ENCODE results near the gene HOXD8.

The HOXD8 gene

DNA sequence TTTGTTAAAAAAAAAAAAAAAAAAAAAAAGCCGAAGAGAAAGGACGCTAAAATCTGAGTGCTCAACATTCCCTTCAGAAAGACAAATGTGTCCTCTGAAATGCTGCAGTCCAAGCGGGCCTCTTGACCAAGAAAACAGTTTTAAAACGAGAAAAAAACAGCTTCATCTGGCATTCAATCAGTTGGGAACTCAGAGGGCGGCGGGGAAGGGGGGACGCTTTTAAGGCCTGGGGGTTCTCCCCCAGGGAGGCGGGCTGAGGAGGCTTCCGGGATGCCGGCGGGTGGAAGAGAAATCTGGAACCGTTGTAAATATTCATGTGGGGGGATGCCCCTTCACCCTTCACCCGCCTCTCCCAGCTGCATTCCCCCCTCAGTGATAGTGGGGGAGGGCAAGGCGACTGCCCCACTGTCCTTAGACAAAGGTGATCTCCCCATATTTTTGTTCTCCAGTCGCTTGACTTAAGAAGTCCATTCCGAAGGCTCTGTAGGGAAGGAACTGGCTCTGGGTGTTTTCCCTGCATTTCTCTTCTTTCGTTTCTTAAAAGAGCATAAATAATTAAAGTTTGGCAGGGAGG, 25.7 kb upstream of the HOXD8 start:
- no peak for DNase-seq

DNA sequence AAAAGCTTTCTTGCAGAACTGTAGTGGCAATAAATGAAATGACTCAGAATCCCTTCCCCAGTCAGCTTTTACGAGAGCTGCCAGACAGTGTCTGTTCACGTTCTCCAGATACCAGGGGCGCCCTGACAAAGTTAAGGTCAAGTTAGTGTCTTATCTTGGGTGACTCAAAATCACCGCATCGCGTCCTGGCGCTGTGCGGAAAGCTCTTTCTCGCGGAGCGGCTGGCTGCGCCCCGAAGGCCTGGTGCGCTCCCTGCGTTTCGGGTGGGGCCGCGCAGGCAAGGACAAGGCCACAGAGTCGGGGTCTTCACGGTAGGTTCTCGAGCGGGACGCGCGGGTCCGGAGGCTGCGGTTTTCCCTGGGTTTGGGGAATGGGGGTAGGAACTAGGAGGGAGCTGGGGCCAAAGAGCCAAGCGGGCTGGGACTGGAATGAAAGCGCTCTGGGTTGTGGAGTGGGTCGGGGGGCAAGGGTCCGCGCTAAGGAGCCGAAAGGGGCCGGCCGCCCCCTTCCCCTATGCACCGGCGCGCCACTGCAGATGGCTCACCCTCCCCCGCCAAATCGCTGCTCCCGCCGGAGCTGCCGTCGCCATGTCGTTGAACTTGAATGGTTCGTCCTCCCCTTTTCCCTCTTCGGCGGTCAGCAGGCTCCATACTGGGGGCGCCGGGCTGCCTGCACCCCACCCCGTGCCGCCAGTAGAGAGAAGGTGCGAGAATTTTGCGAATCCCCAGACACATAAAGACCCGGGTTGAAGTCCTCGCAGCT, 25.0 kb upstream of the HOXD8 start:
- DNase-seq = no peak

DNA sequence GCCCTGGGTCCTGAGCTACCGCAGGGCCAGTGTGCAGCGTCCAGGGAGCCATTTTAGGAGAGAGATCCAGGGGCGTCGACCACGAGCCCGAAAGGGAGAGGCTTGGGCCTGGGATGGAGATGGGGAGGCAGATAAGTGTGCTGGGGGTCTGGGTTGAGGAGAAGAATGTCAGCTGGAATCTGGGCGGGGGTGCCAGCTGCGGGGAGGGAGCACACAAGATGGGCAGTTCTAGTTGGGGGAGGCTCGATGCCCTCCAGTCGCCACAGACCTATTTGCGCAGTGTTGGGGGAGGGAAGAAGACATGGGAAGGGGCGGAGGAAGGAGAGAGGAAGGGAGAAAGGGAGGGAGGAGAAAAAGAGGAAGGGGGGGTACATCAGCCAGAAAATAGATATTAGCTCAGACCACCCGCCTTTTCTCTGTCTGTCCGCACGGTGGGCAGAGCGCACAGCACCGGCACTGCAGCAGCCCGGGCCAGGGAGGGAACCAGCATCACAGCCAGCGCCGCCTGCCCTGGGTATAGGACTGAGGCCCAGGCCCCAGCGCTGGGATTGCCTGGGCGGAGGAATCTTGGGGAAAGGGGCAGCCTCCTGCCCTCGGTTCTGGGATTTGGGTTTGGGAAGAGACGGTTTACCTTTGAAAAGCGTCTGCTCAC, 24.3 kb upstream of the HOXD8 start:
- DNase-seq = no peak

DNA sequence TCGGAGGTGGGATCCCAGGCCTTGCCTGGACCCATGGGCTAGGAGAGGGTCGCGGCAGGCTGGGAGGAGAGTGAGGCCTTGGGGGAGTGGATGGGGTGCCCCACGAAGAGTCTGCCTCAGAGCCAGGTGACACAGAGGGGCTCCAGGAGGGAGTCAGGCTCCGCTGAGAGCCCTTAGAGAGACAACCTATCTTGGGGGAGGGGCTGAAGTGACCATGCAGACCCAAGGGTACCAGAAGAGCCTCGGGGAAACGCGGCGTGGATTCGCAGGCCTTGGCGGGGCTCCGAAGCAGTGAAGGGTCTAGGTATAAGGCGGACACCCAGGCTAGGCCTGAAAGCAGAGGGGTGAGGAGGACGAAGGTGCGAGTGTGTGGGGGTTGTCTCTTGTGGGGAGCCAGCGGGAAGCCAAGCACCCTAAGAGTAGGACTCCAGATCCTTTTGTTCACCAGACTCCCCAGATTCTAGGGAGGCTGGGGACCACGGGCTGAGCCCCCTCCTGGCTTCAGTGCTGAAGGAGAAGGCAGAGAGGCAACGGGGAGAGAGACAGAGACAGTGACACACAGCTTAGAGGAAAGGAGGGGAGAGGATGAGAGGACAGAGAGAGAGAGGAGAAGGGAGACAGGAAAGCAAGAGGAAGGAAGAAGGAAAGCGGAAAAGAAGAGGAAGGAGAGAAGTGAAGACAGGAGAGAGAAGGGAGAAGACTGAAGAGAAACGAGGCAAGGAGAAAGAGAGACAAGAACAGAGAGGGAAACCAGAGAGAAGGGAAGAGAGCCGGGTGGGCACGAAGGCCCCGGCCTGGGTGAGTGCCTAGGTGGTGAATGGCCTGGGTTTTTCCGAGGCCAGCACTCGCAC, 23.6 kb upstream of the HOXD8 start:
- no peak for DNase-seq

DNA sequence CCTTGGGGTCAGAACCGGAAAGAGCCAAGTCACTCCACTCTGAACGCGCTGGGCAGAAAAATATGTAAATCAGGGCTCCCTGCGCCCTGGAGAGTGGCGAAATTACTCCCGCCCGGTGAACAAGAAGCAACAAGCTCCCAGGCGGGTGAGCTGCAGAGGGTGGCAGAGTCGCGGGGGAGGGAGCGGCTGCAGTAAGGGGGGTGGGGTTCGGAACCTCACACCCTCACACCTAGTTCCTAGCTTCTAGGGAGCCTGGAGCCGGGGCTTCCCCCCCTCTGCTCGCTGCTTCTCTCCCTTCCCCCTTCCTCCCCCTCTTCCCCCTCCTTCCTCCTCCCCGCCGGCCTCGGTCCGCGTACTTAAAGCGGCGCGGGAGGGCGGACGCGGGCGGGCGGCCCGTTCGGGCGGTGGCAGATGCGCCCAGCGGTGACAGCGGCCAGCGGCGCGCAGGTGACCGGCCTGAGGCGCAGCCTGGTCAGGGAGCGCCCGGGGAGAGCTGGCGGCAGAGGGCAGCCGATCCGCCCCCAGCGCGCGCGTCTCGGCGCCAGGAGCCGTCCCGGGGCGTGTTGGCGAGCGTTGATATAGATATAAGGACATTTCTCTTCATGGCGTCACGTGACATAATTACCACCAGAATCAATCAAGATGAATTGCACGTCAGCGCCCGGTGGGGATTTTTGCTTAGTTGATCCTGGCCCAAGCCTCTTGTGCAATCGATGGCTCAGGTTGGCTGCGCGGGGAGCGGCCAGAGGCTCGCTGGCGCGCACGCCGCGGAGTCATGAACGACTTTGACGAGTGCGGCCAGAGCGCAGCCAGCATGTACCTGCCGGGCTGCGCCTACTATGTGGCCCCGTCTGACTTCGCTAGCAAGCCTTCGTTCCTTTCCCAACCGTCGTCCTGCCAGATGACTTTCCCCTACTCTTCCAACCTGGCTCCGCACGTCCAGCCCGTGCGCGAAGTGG, 22.6 kb upstream of the HOXD8 start, which contains the start of gene HOXD11:
Gene HOXD11 (plus strand): TSS at position 700 of the 959 bp plus-strand sequence. CDS start 76 bp downstream, at position 776.
- no peak for DNase-seq

DNA sequence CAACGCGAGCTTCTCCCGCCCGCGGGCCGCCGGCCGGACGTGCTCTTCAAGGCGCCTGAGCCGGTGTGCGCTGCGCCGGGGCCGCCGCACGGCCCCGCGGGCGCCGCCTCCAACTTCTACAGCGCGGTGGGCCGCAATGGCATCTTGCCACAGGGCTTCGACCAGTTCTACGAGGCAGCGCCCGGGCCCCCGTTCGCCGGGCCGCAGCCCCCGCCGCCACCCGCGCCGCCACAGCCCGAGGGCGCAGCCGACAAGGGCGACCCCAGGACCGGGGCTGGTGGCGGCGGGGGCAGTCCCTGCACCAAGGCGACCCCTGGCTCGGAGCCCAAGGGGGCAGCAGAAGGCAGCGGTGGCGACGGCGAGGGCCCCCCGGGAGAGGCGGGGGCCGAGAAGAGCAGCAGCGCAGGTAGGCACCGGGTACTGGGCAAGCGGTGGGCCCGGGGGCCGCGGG, 21.7 kb upstream of the HOXD8 start:
- no peak for DNase-seq

DNA sequence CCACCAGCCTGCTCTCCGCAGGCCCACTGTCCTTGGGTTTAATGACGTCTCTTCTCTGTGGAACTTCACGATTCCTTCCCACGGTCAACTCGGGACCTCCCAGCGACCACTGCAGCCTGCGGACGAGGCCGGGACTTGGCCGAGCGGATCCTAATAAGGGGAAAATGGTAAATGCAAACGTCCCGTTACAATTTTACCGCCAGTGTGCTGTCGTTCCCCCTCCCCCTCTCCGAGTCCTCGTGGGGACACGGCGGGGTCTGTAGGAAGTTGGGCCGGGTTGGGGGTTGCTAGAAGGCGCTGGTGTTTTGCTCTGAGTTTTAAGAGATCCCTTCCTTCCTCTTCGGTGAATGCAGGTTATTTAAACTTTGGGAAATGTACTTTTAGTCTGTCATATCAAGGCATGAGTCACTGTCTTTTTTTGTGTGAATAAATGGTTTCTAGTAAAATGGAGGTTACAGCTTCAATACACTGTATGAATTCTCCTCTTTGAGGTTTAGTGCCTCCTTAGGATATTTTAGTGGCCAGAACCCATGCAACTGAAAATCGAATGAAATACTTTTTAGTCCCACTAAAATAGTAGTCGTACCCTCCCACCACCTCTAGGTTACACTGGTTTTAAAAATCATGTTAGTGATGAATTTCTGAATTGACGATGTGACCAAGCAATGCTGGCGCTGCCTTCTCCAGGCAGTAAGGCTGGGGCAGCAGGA, 20.2 kb upstream of the HOXD8 start:
- DNase-seq = no peak

DNA sequence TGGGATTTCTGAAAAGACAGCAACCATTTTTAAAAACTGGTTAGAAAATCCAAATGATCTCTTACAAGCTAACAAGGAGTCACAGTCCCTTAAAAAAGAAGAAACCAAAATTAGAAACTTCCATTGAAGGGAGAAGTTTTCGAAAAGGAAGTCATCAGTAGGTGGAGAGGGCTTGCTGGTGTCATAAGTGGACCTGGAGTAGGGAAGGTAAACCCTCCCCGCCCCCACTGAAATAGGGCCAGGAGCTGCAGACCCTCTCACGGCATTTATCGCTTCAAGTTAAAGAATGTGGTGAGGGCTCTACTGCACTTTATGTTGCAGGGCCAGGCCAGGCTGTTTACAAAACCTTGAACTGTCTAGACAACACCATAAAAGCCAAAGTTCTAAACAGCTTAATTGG, 19.6 kb upstream of the HOXD8 start:
- DNase-seq = no peak

DNA sequence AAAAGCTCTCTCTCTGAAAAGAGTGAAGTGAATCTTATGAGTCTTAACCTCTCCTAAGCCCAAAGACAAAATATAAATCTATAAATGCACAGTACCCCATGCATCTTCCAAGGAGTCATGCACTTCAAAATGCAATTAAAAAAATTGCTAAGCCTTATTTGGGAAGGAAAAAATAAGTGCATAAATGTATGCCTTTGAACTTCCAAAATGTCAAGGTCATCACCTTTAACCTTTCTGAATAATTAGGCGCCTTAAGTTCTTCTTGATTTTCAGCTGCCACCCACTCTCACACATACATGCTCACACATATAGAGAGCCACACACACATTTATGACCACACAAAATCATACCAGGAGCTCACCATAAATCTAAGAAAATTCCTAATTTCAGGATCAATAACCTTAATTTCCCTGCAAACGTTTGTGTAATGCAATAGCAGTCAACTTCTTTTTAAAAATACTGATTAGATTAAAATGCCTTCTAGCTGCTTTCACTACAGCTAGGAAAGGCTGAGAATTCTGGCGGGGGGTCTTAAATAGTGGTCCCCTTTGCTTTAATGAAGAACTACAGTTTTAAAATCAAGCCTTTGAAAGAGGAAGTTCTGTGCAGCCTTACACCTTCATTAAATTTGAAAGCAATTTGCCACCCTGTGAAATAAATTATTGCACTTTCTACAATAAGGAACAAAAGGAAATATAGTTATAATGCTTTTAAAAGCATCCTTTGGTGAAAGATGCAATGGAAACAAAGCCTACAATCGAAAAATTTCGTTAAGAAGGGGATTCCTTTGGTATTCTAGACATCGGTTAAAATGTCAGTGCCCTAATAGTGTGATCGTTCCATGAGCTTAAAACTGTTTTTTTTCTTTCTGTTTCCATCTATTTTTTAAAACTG, 18.8 kb upstream of the HOXD8 start:
- DNase-seq = no peak

DNA sequence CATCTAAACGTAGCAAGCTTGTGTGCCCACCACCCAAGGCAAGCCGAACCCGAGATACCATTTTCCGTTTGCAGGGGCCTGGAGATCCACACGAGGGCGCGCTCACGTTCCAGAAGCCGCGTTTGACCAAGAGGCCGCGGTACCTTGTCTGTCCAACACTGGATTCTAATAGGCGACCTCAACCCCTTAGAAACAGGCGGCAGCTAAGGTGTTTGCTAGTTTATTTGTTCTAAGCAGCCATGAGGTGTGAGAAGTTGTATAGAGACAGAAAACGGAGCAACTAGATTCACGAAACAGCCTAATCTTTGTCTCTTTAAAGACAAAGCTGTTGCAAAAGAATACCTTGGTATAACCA, 18.2 kb upstream of the HOXD8 start:
- no peak for DNase-seq

DNA sequence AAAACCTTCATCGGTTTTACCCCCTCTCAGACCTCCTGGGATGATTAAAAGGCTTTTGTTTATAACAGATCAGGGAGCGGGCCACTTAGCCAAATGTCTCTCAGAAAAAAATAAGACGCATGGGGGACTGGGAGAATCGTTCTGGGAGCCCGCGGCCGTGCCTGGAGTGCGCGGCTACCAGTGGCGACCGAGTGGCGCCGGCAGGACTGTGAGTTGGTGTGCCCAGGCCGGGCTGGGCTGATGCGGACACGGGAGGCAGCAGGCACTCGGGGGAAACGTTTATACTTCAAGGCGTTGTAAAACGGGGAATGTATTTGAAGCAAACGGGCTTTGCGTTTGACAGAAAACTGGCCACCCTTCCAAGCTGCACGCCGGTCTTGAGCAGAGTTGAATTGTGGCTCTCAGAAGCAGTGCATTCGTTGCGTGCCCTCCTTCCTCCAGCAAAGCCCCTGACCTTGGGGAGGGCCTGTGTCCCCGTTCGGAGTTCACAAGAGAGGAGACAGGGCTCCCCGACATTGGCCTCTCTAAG, 17.6 kb upstream of the HOXD8 start:
- DNase-seq = no peak

DNA sequence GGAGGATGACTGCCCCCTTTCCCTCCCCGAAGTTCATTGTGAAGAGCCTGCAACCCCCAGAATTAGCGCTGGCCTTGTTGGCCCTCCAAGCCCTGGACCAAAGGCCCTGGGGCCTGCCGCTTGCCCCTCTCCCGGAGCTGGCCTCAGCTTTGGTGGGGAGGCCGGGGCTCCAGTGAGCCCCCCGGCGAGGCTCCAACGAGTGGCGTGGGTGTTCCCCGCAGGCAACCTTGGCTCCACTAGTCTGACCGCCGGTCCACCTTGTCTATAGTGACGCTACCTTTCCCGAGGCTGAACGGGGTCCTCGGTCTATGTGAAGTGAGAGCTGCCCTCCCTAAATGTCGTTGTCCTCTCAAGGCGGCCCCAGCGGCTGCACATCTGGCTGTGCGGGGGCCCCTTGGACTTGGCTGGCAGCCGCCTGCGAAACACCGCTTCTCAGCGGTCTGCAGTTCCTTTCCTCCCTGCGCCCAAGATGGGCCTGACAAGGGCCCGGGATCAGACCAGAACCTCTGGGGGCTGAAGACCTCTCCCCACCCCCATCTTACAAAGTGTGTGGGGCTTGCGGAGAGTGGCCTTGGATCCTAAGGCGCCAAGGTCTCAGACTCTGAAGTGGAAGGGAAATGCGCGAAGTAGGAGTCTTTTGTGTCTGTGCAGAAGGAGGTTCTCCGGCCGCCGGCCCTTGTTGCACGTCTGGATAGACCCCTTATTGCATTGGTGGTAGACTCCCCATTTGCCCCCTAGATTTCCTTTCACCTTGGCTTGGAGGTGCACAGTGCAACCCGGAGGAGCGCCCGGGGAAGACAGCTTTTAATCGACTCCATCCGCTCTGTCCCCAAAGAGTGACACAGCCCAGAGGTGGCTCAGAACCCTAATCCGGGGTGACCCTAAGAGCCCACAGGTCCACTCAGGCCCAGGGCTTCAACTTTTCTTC, 16.9 kb upstream of the HOXD8 start:
- DNase-seq = no peak

DNA sequence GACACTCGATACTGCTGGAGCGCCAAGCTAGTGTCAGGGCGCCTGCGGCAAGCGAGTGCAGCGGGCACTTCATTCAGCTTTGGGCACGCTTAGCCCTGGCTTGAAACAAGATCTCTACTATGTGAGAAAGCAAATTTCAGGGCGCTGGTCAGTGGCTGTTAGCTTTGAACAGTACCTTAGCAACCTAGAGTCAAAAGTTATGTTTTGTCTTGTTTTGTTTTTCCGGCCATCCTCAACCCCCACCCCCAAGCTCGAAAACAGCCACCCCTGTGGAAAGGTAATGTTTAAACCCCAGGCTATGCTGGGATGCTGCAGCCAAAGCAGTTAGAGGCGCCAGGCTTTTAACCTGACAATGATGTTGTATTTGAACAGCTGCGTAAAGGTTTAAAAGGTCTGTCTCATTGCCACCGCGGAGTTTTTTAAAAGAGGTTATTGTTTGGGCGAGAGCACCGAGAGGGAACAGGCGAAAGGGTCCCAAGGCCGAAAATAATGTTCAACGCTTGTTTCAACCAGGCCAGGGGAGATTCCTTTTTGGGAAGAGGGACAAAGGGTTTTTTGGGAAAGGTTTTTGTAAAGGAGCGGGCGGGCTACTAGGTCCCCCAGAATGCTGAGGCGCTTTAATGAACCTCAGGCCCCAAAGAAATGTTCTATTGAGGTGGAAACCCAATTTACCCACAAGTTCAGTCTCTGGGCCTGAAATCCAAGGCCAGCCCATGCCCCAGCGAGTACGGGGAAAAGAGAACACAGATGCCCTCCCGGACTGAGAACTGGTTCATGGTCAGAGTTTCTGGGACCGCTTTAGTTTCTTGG, 15.2 kb upstream of the HOXD8 start:
- DNase-seq = no peak

DNA sequence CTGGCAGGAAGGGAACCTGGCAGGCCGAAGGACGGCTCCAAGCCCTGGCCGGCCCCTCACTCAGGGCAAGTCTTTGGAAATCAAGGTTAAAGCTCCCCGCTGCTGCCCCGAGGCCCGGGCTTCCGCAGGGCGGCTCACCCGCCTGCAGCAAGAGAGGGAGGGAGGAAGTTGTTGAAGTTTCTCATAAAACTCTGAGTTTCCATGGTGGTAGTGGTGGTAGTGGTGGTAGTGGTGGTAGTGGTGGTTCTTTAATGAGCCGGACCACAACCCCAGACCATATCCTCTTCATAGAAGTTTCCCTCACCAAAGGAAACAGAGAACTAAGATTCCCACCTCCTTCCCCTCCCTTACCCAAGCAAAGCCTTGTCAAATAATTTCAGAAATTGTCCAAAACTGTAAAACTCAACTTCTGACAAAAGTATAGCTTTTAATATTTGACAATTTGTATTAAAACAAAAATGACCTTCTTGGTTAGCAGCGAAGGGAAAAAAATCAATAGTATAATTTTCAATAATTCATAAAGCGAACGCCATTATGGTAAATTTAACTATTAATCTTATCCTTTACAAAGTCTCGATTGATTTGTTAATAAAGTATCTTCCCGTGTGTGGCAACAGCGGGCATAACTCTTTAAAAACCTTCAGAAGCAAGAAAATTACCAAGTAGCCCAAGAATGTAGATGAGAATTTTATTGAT, 14.4 kb upstream of the HOXD8 start:
- DNase-seq = no peak

DNA sequence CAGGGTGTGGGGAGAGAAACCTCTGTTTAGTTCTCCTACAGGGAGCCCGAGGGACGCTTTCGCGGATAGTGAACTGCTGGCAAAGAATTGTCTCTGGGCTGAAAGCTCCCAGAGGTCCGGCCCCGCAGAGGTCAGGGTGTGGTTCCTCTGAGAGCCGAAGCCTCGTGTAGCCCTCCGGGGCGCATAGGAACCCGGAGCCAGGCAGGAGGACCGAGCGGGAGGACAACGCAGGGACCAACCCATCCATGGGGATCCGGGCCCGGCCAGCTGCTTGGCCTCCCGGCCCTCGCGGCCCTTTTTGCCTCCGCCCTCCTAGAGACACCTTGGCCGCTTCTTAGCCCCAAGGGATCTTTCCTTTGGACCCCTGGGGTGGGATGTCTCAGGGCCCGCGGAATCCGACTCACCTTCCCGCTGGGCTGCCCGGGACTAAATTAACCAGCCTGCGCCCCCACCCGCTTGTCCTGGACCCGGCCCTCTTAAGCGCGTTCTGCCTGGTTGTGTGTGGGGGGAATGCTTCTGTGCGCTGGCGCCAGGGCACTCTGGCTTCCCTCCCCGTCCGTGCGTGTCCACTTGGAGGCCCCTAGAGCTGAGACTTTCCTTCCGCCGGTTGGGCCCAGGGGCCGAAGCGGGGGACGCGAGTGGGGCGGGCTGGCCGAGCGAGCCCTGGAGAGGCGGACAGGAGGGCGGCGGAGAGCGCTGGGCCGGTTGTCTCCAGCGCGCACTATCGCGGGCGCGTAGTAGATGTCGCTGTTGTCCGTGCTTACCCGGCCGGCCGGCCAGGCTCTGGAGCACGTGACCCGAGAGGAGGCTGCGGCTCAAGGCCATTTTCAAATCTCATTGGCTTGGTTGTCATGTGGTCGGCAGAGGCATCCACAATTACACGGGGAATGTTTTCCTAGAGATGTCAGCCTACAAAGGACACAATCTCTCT, 13.4 kb upstream of the HOXD8 start, which contains the start of gene HOXD10:
Gene HOXD10 (plus strand): TSS at position 896 of the 931 bp plus-strand sequence. CDS start 56 bp downstream, outside the sequence.
- DNase-seq = no peak
